GM12873 (cell line): ENCODE measurements around the gene MED17.

Experiments used
- CTCF ChIP-seq: IDR thresholded peaks from 2 replicates; pipeline ENCODE4 v1.5.1; 2012; ENCODE audit warnings: low read depth, mild to moderate bottlenecking, moderate library complexity, low read length, control low read depth; ENCODE audit not compliant: insufficient read depth; ENCODE audit errors: missing control alignments

Gene MED17

GRCh38 chr11:93813974-93814373, 29.9 kb downstream of the MED17 start:
- no peak for TF ChIP-seq CTCF

- no peak for TF ChIP-seq CTCF
Observed at GRCh38 chr11:93814966-93815633, 31.0 kb downstream of the MED17 start.

GRCh38 chr11:93817426-93818348, 33.6 kb downstream of the MED17 start:
- TF ChIP-seq CTCF, result no peak

GRCh38 chr11:93819966-93820695, 36.0 kb downstream of the MED17 start:
- no peak for TF ChIP-seq CTCF

GRCh38 chr11:93820847-93821246, 36.8 kb downstream of the MED17 start:
- no peak for TF ChIP-seq CTCF

GRCh38 chr11:93821617-93822016, 37.5 kb downstream of the MED17 start:
- no peak for TF ChIP-seq CTCF

GRCh38 chr11:93822359-93822758, 38.3 kb downstream of the MED17 start:
- no peak for TF ChIP-seq CTCF
